Left renal cortex interstitium (tissue), 4 donors: ENCODE measurements around the gene SLC38A1. TPM values are rescaled to one million over a fixed set of nuclear protein-coding genes. Genes with fewer than 3 reads are reported as not detected.
"Not testable (repeated sequence)": the region's sequence is repeated elsewhere in the genome, so short reads cannot be mapped to it uniquely, and the experiment has no call there.

Experiments
- DNase-seq, 4 donors: peaks; one replicate each; pipeline ENCODE4 v3.0.0-alpha.2; 2013; ENCODE audit warnings: low read depth in 4 of 4, low spot score in 2 of 4, missing footprints in 1 of 4
- polyA plus RNA-seq, 4 donors: library from polyadenylated mRNA; unstranded; fragments of 120-200 nt; gene quantifications; one replicate each; pipeline ENCODE4 v1.2.1, GENCODE V29; 2013; ENCODE audit not compliant: insufficient read length in 4 of 4

The SLC38A1 gene
- polyA plus RNA-seq, 4 donors = 55.3 to 67.1 (median 62.5) TPM

DNA sequence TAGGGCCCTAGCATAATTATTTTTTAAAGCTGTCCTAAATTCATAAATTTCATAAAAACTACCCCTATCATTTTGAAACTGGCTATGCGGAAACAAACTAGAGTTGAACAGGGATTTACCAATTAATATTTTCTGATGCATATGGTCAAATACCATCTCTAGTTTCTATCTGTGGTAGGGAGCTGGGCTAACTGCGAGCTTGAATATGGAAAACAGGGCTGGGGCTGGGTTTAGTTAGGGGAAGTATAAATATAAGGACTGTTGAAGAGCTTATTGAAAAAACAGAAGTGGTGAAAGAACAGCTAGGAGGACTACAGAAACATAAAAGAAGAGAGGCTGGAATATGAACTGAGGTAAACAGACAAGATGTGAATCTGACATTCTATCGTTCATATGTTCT lies 91.8 kb downstream of the SLC38A1 start:
- DNase-seq = no peak

DNA sequence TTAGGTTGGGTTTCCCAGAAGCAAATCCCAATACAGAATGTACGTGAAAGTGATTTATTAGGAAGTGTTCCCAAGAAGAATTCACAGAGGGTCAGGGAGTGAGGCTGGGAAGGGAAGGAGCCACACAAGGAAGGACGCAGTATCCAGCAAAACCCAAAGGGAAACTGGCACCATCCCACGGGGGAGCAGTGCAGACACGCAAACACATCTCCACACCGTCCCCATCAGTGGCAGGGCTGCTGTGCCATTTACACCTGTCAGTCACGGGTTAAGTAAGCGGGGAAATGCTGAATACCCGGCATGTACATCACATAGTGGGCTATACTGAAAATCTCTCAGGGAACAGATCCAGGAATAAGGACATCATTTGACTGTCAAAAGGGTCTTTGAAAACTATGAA lies 93.9 kb downstream of the SLC38A1 start:
- no peak for DNase-seq

GRCh38 chr12:46174061-46174662 lies 94.7 kb downstream of the SLC38A1 start:
- no peak for DNase-seq

- DNase-seq = no peak
Measured at GRCh38 chr12:46168426-46168825, 100.4 kb downstream of the SLC38A1 start.

DNA sequence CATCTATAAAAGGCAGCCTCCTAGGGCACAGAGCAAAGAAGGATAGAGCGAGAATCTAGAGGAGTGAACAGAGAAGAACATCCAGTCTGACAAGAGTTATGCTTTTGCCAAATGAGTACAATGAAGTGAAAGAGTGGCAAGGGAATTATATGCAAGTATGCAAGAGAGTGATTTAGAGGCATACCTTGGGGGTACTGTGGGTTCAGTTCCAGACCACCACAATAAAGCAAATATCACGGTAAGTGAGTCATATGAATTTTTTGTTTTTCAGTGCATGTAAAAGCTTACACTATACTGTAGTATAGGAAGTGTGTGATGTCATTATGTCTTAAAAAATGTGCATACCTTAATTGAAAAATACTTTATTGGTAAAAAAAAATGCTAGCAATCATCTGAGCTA lies 101.4 kb downstream of the SLC38A1 start:
- no peak for DNase-seq

DNA sequence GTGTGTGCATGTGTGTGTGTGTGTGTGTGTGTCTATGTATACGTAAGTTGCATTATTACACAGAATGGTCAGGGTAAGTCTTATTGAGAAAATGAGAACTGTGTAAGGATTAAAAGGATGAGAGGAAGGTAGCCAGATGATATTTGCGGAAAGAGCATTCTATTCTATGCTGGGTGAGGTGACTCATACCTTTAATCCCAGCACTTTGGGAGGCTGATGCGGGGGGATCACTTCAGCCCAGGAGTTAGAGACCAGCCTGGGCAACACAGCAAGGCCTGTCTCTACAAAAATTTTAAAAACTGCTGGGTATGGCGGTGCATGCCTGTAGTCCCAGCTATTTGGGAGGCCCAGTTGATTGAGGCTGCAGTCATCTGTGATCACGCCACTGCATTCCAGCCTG lies 103.7 kb downstream of the SLC38A1 start:
- DNase-seq = no peak

DNA sequence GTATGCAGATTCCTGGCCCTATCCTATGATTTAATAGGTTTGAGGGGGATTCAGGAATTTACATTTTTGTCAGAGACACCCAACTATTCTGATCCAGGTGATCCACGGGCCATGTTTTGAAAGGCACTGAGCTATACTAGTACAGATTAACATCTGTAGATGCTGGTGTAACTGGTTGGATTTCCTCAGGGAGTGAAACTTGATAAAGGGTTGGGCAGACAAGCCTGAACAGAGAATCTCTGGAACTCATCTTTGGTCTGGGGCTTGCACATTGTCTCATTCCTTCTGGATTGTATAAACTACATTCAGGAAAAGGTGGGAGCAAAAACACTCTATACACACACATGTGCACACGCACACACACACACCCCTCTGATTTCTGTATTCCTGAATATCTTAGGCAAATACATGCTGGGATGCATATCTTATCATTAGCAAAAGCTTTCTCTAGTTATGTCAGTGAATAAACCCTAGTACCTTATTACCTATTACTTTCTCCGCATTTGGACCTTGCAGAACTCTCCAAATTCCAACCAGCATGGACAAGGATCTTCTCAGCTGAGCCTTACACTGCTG lies 104.6 kb downstream of the SLC38A1 start:
- no peak for DNase-seq

GRCh38 chr12:46162549-46163076 lies 106.2 kb downstream of the SLC38A1 start:
- not testable (repeated sequence) for DNase-seq

- no peak for DNase-seq
Measured at GRCh38 chr12:46160981-46161690, 107.7 kb downstream of the SLC38A1 start.

DNA sequence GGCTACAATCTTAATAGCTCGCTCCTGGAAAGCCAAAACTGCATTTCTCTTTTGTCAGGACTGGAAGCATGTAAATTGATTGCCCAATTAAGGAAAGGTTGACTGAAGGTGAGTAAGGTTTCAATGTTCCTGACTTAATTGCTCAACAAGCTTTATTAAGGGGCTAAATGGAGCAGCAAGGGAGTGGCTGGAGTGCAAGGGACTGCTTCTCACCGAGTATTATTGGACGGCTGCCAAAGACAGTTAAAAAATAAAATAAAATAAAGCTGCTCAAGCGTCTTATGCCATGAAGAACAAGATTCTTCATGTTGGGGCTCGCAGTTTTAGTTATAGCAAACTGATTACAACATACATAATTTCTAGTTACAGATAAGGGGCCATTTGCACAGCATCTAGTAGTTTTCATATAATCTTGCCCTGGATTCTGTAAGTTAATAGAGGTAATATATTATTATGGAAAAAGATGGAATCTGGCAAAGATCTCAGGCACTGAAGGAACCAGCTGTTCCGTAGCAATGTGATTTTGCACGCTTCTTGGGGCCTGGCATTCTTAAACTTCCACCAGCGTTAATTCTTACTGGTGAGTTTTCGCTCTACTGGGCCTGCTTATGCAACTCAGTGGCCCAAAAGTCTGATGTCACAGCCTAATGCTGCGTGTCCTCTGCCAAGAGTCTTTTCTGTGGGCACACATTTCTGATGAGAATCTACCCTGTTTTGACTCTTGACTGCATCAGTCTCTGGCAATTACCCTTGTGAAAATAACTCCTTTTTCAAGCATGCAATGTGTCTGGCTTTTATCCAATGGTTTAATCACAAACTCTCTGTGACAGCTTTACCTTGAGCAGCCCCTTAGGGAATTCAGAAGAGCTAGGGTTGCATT lies 108.5 kb downstream of the SLC38A1 start:
- peak; percentile 39 to 71 (median 62) for DNase-seq

- no peak for DNase-seq
Measured at GRCh38 chr12:46159309-46159901, 109.4 kb downstream of the SLC38A1 start.

GRCh38 chr12:46158501-46158900 lies 110.3 kb downstream of the SLC38A1 start:
- DNase-seq = no peak

- DNase-seq = no peak
Measured at GRCh38 chr12:46154221-46154985, 114.4 kb downstream of the SLC38A1 start.

- DNase-seq = no peak
Measured at GRCh38 chr12:46153268-46153872, 115.5 kb downstream of the SLC38A1 start.

DNA sequence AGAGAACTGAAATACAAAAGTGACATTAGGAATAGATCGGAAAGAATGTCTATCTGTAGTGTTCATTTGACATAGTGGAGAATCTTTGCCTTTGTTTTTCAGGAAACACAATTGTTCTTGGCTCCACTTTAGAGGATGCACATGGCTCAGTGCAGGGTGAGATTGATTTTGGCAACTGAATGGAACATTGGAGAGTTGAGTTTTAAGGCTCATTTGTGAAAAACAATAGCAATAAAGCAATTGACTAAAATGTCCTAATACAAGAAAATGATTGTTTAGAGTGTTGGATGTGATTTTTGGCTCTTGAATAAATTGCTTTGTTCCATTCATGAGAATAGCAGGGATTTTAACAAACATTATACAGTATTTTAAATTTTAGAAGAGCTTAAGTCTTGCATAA lies 116.4 kb downstream of the SLC38A1 start:
- no peak for DNase-seq

- DNase-seq = no peak
Measured at GRCh38 chr12:46150735-46151134, 118.1 kb downstream of the SLC38A1 start.

GRCh38 chr12:46149905-46150304 lies 118.9 kb downstream of the SLC38A1 start:
- no peak for DNase-seq

DNA sequence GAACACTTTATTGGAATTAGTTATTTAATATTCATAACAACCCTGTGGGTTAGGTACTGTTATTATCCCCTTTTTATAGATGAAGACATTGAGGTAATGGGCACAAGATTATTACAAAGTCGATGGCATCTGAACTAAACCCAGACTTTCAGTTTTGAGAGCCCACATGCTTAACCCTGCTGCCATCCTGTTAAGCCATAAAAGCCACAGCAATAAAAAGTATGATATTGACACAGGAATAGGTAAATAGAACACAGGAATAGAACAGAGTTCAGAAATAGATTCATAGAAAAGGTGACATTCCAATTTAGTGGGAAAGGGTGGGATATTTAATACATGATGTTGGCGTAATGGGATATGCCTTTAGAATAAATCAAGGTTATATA lies 119.8 kb downstream of the SLC38A1 start:
- no peak for DNase-seq

DNA sequence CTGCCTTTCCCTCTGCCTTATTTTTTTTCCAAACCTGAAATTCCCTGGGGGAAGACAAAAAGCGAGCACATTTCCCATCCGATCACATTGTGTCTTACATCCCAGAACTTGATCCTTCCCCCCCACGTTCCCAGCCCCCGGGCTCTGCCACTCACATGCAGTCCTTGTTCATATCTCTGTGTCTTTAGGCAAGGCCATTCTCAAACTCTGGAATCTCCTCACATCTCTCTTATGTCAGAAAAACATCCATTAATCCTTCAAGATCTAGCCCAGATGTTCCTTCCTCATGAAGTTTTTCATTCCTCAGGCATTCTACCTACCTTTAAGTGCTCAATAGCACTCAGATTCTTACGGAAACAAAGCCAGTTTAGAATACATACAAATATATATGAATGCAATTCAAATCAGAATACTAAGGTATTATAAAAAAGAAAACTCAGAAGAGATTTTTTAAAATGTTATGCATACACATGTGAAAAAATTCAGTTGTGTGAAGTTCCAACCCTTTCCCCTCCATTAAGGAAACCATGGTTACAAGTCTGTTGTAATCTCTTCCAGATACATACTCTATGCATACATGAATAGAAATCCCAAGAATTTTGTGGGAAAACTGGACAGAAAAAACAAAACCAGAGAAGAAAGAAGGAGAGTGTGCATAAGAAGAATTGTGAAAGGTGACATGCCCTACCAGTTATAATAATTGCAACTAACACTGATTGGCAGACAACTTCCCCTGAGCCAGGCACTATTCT lies 120.3 kb downstream of the SLC38A1 start:
- no peak for DNase-seq
